GM04503 (cell line): Measurements from ENCODE around the gene GCM1.

Experiments
- DNase-seq: peaks from one replicate; pipeline ENCODE4 v3.0.0-alpha.2; 2012; ENCODE audit warnings: low read depth

GCM1 gene

GRCh38 chr6:53152576-53152975 lies 3.9 kb upstream of the GCM1 start:
- DNase-seq, result no peak

GRCh38 chr6:53151676-53152075 lies 3.0 kb upstream of the GCM1 start:
- DNase-seq, result no peak

GRCh38 chr6:53144802-53145201 lies 3.8 kb downstream of the GCM1 start:
- no peak for DNase-seq

- DNase-seq, result no peak
These were observed 4.9 kb downstream of the GCM1 start for GRCh38 chr6:53143710-53144109.

GRCh38 chr6:53142810-53143209 lies 5.8 kb downstream of the GCM1 start:
- DNase-seq, result no peak

- no peak for DNase-seq
These were observed 8.7 kb downstream of the GCM1 start for GRCh38 chr6:53139841-53140413.

- no peak for DNase-seq
These were observed 12.5 kb downstream of the GCM1 start for GRCh38 chr6:53136000-53136609.

- DNase-seq, result no peak
These were observed 13.9 kb downstream of the GCM1 start for GRCh38 chr6:53134601-53135235.

GRCh38 chr6:53133961-53134360 lies 14.7 kb downstream of the GCM1 start:
- no peak for DNase-seq

GRCh38 chr6:53130569-53131290 lies 17.9 kb downstream of the GCM1 start:
- DNase-seq, result no peak

- DNase-seq, result no peak
These were observed 19.8 kb downstream of the GCM1 start for GRCh38 chr6:53128842-53129241.

GRCh38 chr6:53125276-53125675 lies 23.4 kb downstream of the GCM1 start:
- DNase-seq, result no peak

- DNase-seq, result no peak
These were observed 24.4 kb downstream of the GCM1 start for GRCh38 chr6:53124131-53124800.

GRCh38 chr6:53119772-53120409 lies 28.8 kb downstream of the GCM1 start:
- DNase-seq, result no peak

- no peak for DNase-seq
These were observed 29.3 kb downstream of the GCM1 start for GRCh38 chr6:53119349-53119748.

- no peak for DNase-seq
These were observed 32.9 kb downstream of the GCM1 start for GRCh38 chr6:53115741-53116140.

GRCh38 chr6:53115113-53115512 lies 33.5 kb downstream of the GCM1 start:
- DNase-seq, result no peak

GRCh38 chr6:53113742-53114141 lies 34.9 kb downstream of the GCM1 start:
- DNase-seq, result no peak

- DNase-seq, result no peak
These were observed 35.8 kb downstream of the GCM1 start for GRCh38 chr6:53112871-53113270.

GRCh38 chr6:53112404-53112803 lies 36.2 kb downstream of the GCM1 start:
- no peak for DNase-seq

- no peak for DNase-seq
These were observed 36.8 kb downstream of the GCM1 start for GRCh38 chr6:53111865-53112264.

GRCh38 chr6:53109612-53110011 lies 39.0 kb downstream of the GCM1 start:
- DNase-seq, result no peak
